ENCODE measurements around the gene LIMS2. TPM values are rescaled to one million over a fixed set of nuclear protein-coding genes. Genes with fewer than 3 reads are reported as not detected.

The LIMS2 gene
- total RNA-seq, 2 donors from 2014 or later: 9.6 to 21.4 TPM

GRCh38 chr2:127608061-127609030 lies 67.0 kb downstream of the LIMS2 start:
- Histone ChIP-seq H3K4me1 (no peaks in the 10 kb centered on the region), H3K27ac (no peak overlapping the region), H3K36me3 (replicated peaks in 1 of 2; ENCODE audit: insufficient read depth in 1 of 2, low read depth in 2 of 2) (no peaks in the 10 kb centered on the region), H3K27me3 (no peaks in the 10 kb centered on the region), H3K4me3 (no peak overlapping the region), H3K9me3 (peaks cover 0 to 15% (median 0%) of the 10 kb centered on the region in 3 donors)
- intact Hi-C loops (cut with DNase I): no loop called here
- DNase-seq: no peak
- no peak for ATAC-seq
- TF ChIP-seq CTCF (IDR thresholded peaks at IDR 0.05): no peak
- no peak for TF ChIP-seq POLR2A (IDR thresholded peaks at IDR 0.05)
- WGBS, 2 donors: 69 to 71% methylated on average over 8 to 25 of the region's 25 CpGs

GRCh38 chr2:127607399-127607908 lies 67.9 kb downstream of the LIMS2 start:
- H3K27me3 ChIP-seq: no peaks in the 10 kb centered on the region
- no peak for TF ChIP-seq POLR2A (IDR thresholded peaks at IDR 0.05)
- TF ChIP-seq CTCF (IDR thresholded peaks at IDR 0.05): no peak
- ATAC-seq (no peak), DNase-seq (peak in 1 of 4 donors; percentile 1)
- 81 to 88% methylated on average over 9 of the region's 9 CpGs for WGBS, 2 donors
- intact Hi-C loops (cut with DNase I): no loop called here
- no peaks in the 10 kb centered on the region for H3K36me3 ChIP-seq (replicated peaks in 1 of 2; ENCODE audit: insufficient read depth in 1 of 2, low read depth in 2 of 2)
- H3K4me3 ChIP-seq: no peak overlapping the region
- H3K27ac ChIP-seq: no peak overlapping the region
- H3K4me1 ChIP-seq: no peaks in the 10 kb centered on the region
- peaks cover 0 to 15% (median 0%) of the 10 kb centered on the region in 3 donors for H3K9me3 ChIP-seq

- no peak overlapping the region for H3K27ac ChIP-seq
- no peaks in the 10 kb centered on the region for H3K36me3 ChIP-seq (replicated peaks in 1 of 2; ENCODE audit: insufficient read depth in 1 of 2, low read depth in 2 of 2)
- DNase-seq (peak in 1 of 4 donors; percentile 3), ATAC-seq (no peak)
- peaks cover 0 to 11% (median 0%) of the 10 kb centered on the region in 3 donors for H3K9me3 ChIP-seq
- H3K27me3 ChIP-seq: no peaks in the 10 kb centered on the region
- no peak overlapping the region for H3K4me3 ChIP-seq
- WGBS, 2 donors: 81 to 84% methylated on average over 13 to 14 of the region's 17 CpGs
- no peak for TF ChIP-seq CTCF (IDR thresholded peaks at IDR 0.05)
- TF ChIP-seq POLR2A (IDR thresholded peaks at IDR 0.05): no peak
- intact Hi-C loops (cut with DNase I): no loop called here
- no peaks in the 10 kb centered on the region for H3K4me1 ChIP-seq
Observed at GRCh38 chr2:127606625-127607398, 68.5 kb downstream of the LIMS2 start.

- H3K27ac ChIP-seq: no peak overlapping the region
- H3K9me3 ChIP-seq: peaks cover 0 to under 1% (median 0%) of the 10 kb centered on the region in 3 donors
- no peaks in the 10 kb centered on the region for H3K36me3 ChIP-seq (replicated peaks in 1 of 2; ENCODE audit: insufficient read depth in 1 of 2, low read depth in 2 of 2)
- no peak for ATAC-seq
- intact Hi-C loops (cut with DNase I): no loop called here
- no peaks in the 10 kb centered on the region for H3K27me3 ChIP-seq
- no peak for TF ChIP-seq CTCF (IDR thresholded peaks at IDR 0.05)
- TF ChIP-seq POLR2A (IDR thresholded peaks at IDR 0.05): no peak
- H3K4me1 ChIP-seq: no peaks in the 10 kb centered on the region
- no peak overlapping the region for H3K4me3 ChIP-seq
- WGBS, 2 donors: 79 to 80% methylated on average over 3 to 7 of the region's 7 CpGs
- DNase-seq: peak in 1 of 4 donors; percentile 4
Observed at GRCh38 chr2:127605691-127606263, 69.6 kb downstream of the LIMS2 start.

All from body of pancreas (tissue), 4 donors.